CD4-positive, alpha-beta T cell (primary cell): ENCODE measurements around the gene NFAM1. TPM values are rescaled to one million over a fixed set of nuclear protein-coding genes. Genes with fewer than 3 reads are reported as not detected.

ENCODE experiments used
- ATAC-seq: fragments of 200-7000 bp; cut with Tn5 transposase; one replicate; pipeline ENCODE4 v1.10.0; 2022; ENCODE audit warnings: mild to moderate bottlenecking; ENCODE audit not compliant: poor library complexity
- CTCF ChIA-PET: fragments of 350-600 bp; sonication (Branson Sonifier 250); formaldehyde crosslinking; loops from one replicate; lab custom pipeline; 2021; ENCODE audit warnings: antibody characterized with exemption, inconsistent platforms; lab: Charles Lee
- POLR2A ChIA-PET: fragments of 350-600 bp; sonication (Branson Sonifier 250); formaldehyde crosslinking; loops from one replicate; lab custom pipeline; 2021; ENCODE audit warnings: antibody characterized with exemption, inconsistent platforms; lab: Charles Lee
- DNase-seq, 14 experiments: peaks; one replicate each; pipeline ENCODE4 v3.0.0-alpha.2; 2013 to 2020; ENCODE audit warnings: mixed read lengths in 2 of 14
- H3K27ac ChIP-seq, 2 donors: one replicate each; pipeline versions ENCODE4 v1.5.1 to v1.7.0; 2013; ENCODE audit warnings: low read length in 2 of 2, low read depth in 1 of 2, mild to moderate bottlenecking in 1 of 2
- H3K27me3 ChIP-seq, 2 experiments: 1 replicate in 1 of 2; 2 replicates in 1 of 2; pipeline versions ENCODE4 v1.6.1 to v1.7.0; 2013; ENCODE audit warnings: low read length in 2 of 2, control low read depth in 1 of 2, mild to moderate bottlenecking in 1 of 2, moderate library complexity in 1 of 2; ENCODE audit not compliant: insufficient read depth in 2 of 2, control insufficient read depth in 1 of 2
- H3K36me3 ChIP-seq: one replicate; pipeline ENCODE4 v1.6.1; 2013; ENCODE audit warnings: low read length, control low read depth; ENCODE audit not compliant: insufficient read depth
- H3K4me1 ChIP-seq: one replicate; pipeline ENCODE4 v1.6.1; 2013; ENCODE audit warnings: low read length, control low read depth; ENCODE audit not compliant: insufficient read depth
- H3K4me3 ChIP-seq: one replicate; pipeline ENCODE4 v1.5.1; 2013; ENCODE audit warnings: mild to moderate bottlenecking, low read length, moderate library complexity
- H3K9me3 ChIP-seq, 2 experiments: 1 replicate in 1 of 2; 2 replicates in 1 of 2; pipeline versions ENCODE4 v1.6.1 to v1.7.0; 2013; ENCODE audit warnings: low read length in 2 of 2, mild to moderate bottlenecking in 2 of 2, control low read depth in 1 of 2, moderate library complexity in 1 of 2; ENCODE audit not compliant: control insufficient read depth in 1 of 2, insufficient read depth in 1 of 2
- H3K27ac Mint-ChIP-seq: one replicate; pipeline ENCODE4 v1.8.0; 2020; ENCODE audit warnings: mixed read lengths
- H3K27me3 Mint-ChIP-seq: one replicate; pipeline ENCODE4 v1.8.0; 2021; ENCODE audit warnings: mixed read lengths
- H3K36me3 Mint-ChIP-seq: one replicate; pipeline ENCODE4 v1.8.0; 2021; ENCODE audit warnings: low read depth, mixed read lengths
- H3K4me1 Mint-ChIP-seq: one replicate; pipeline ENCODE4 v1.8.0; 2021; ENCODE audit warnings: low read depth, mixed read lengths
- H3K4me3 Mint-ChIP-seq: one replicate; pipeline ENCODE4 v1.8.0; 2020; ENCODE audit warnings: mild to moderate bottlenecking, mixed read lengths
- H3K9me3 Mint-ChIP-seq: one replicate; pipeline ENCODE4 v1.8.0; 2020; ENCODE audit warnings: mixed read lengths
- CTCF ChIP-seq: fragments of 200-600 bp; IDR thresholded peaks from one replicate; pipeline ENCODE4 v1.8.0; 2022; ENCODE audit warnings: antibody characterized with exemption, mild to moderate bottlenecking
- intact Hi-C, 2 experiments: fragments of 100-400 bp; cut with DNase I in 1 of 2; cut with micrococcal nuclease in 1 of 2; formaldehyde crosslinking; loops; one replicate each; pipeline versions ENCODE4 v1.15.1 to v1.9.0; 2023 to 2025; cut with DNase I, micrococcal nuclease
- total RNA-seq, 174 experiments: library from RNA in 2 of 174; stranded (reverse) in 2 of 174; gene quantifications; one replicate each; pipeline ENCODE4 v1.2.3 and lab custom pipeline; 2021 to 2026

Gene NFAM1
- total RNA-seq, 2 experiments from 2014 or later: 0.34 to 0.38 TPM

GRCh38 chr22:42444077-42444904 is 12.1 kb upstream of the NFAM1 start:
- DNase-seq (peak; percentile 63 to 92 (median 80)), ATAC-seq (peak; percentile 95)
- ChIA-PET POLR2A (interaction anchor here (0.6 to 2.6 kb wide), 24 partner anchors 8 to 1158 kb away, joined by 3 to 31 read pairs (median 4); partner anchors contain the start of genes CCDC134, CENPM, NDUFA6 and POLDIP3), CTCF (interaction anchor here (0.6 to 2.9 kb wide), 8 partner anchors 147 to 477 kb away, joined by 3 to 22 read pairs (median 4); partner anchors contain the start of gene NDUFA6)
- no peaks in the 10 kb centered on the region for H3K36me3 ChIP-seq
- intact Hi-C loops: loop anchor here (2.0 to 5.0 kb wide), 3 partner anchors 367 to 1157 kb away; partner anchors contain the start of genes RANGAP1 (in 1 of the 2) and SMDT1 (in 1 of the 2)
- peaks cover 24% of the 10 kb centered on the region for H3K4me1 ChIP-seq
- Mint-ChIP-seq H3K4me3 (peak overlapping the region; percentile 88), H3K36me3 (no peaks in the 10 kb centered on the region), H3K27me3 (no peaks in the 10 kb centered on the region), H3K27ac (peak overlapping the region; percentile 96), H3K4me1 (peaks cover 28% of the 10 kb centered on the region), H3K9me3 (no peaks in the 10 kb centered on the region)
- no peaks in the 10 kb centered on the region for H3K9me3 ChIP-seq
- peak overlapping the region; percentile 62 for H3K4me3 ChIP-seq
- peak; percentile 63 for TF ChIP-seq CTCF
- H3K27me3 ChIP-seq: no peaks in the 10 kb centered on the region
- peak overlapping the region; percentile 73 to 78 for H3K27ac ChIP-seq

GRCh38 chr22:42443240-42444076 is 11.3 kb upstream of the NFAM1 start:
- ChIA-PET CTCF (interaction anchor here (0.6 to 2.9 kb wide), 6 partner anchors 146 to 365 kb away, joined by 3 to 22 read pairs (median 4); partner anchors contain the start of gene NDUFA6), POLR2A (interaction anchor here (0.6 to 2.6 kb wide), 19 partner anchors 8 to 1157 kb away, joined by 3 to 31 read pairs (median 6); partner anchors contain the start of genes CCDC134, CENPM, NDUFA6 and POLDIP3)
- no peaks in the 10 kb centered on the region for H3K36me3 Mint-ChIP-seq
- H3K27me3 ChIP-seq: no peaks in the 10 kb centered on the region
- H3K9me3 ChIP-seq: no peaks in the 10 kb centered on the region
- intact Hi-C loops: loop anchor here (2.0 to 5.0 kb wide), 3 partner anchors 366 to 1156 kb away; partner anchors contain the start of genes RANGAP1 (in 1 of the 2) and SMDT1 (in 1 of the 2)
- H3K9me3 Mint-ChIP-seq: no peaks in the 10 kb centered on the region
- no peaks in the 10 kb centered on the region for H3K27me3 Mint-ChIP-seq
- peak overlapping the region; percentile 73 to 78 for H3K27ac ChIP-seq
- no peak for TF ChIP-seq CTCF
- H3K4me3 Mint-ChIP-seq: peak overlapping the region; percentile 88
- peaks cover 28% of the 10 kb centered on the region for H3K4me1 Mint-ChIP-seq
- H3K4me1 ChIP-seq: peaks cover 24% of the 10 kb centered on the region
- H3K36me3 ChIP-seq: no peaks in the 10 kb centered on the region
- DNase-seq (peak in 5 of 14 experiments; percentile 5 to 32 (median 10)), ATAC-seq (no peak)
- peak overlapping the region; percentile 62 for H3K4me3 ChIP-seq
- H3K27ac Mint-ChIP-seq: peak overlapping the region; percentile 96

GRCh38 chr22:42442748-42443147 is 10.5 kb upstream of the NFAM1 start:
- peaks cover 29% of the 10 kb centered on the region for H3K4me1 ChIP-seq
- ATAC-seq (no peak), DNase-seq (no peak)
- no peaks in the 10 kb centered on the region for H3K36me3 ChIP-seq
- no peaks in the 10 kb centered on the region for H3K9me3 ChIP-seq
- intact Hi-C loops: loop anchor here (5.0 kb wide), 2 partner anchors 365 to 1155 kb away; partner anchors contain the start of genes RANGAP1 (in 1 of the 2) and SMDT1 (in 1 of the 2)
- ChIA-PET CTCF (interaction anchor here (2.9 kb wide), 1 partner anchor 352 kb away, joined by 22 read pairs; the partner anchor contains the start of gene NDUFA6), POLR2A (interaction anchor here (1.3 to 2.6 kb wide), 3 partner anchors 165 to 363 kb away, joined by 3 to 31 read pairs (median 26); partner anchors contain the start of genes NDUFA6 and SMDT1)
- no peak for TF ChIP-seq CTCF
- Mint-ChIP-seq H3K4me3 (peak overlapping the region; percentile 25), H3K27me3 (no peaks in the 10 kb centered on the region), H3K36me3 (no peaks in the 10 kb centered on the region), H3K27ac (peak overlapping the region; percentile 96), H3K9me3 (no peaks in the 10 kb centered on the region), H3K4me1 (peaks cover 29% of the 10 kb centered on the region)
- H3K4me3 ChIP-seq: no peak overlapping the region
- H3K27me3 ChIP-seq: no peaks in the 10 kb centered on the region
- no peak overlapping the region for H3K27ac ChIP-seq
